Heart right ventricle (tissue), 16 donors: Measurements from ENCODE around the gene BMP2. TPM values are rescaled to one million over a fixed set of nuclear protein-coding genes. Genes with fewer than 3 reads are reported as not detected.

Experiments
- ATAC-seq, 8 donors: fragments of 200-7000 bp; cut with Tn5 transposase; one replicate each; pipeline ENCODE4 v1.9.1; 2020; ENCODE audit warnings: mild to moderate bottlenecking in 8 of 8, moderate library complexity in 8 of 8, moderate number of reproducible peaks in 1 of 8
- DNase-seq, 2 donors: peaks; one replicate each; pipeline ENCODE4 v3.0.0-alpha.2; 2020
- H3K27ac ChIP-seq, 10 donors: fragments of 200-600 bp; sonication (generic) in 2 of 10; one replicate each; pipeline versions ENCODE4 v1.5.0 to v1.8.0; 2020 to 2022; ENCODE audit warnings: mild to moderate bottlenecking in 3 of 10
- H3K27me3 ChIP-seq, 7 donors: fragments of 200-600 bp; one replicate each; pipeline ENCODE4 v1.8.0; 2021 to 2022; ENCODE audit warnings: mild to moderate bottlenecking in 2 of 7
- H3K36me3 ChIP-seq, 9 donors: fragments of 200-600 bp; sonication (generic) in 1 of 9; one replicate each; pipeline versions ENCODE4 v1.5.0 to v1.8.0; 2020 to 2022; ENCODE audit warnings: mild to moderate bottlenecking in 2 of 9
- H3K4me1 ChIP-seq, 9 donors: fragments of 200-600 bp; sonication (generic) in 1 of 9; one replicate each; pipeline versions ENCODE4 v1.5.0 to v1.8.0; 2020 to 2022; ENCODE audit warnings: mild to moderate bottlenecking in 4 of 9
- H3K4me3 ChIP-seq, 10 donors: fragments of 200-600 bp; sonication (generic) in 2 of 10; one replicate each; pipeline versions ENCODE4 v1.5.0 to v1.8.0; 2020 to 2022; ENCODE audit warnings: mild to moderate bottlenecking in 7 of 10, moderate library complexity in 2 of 10
- H3K9me3 ChIP-seq, 11 donors: fragments of 200-600 bp in 10 of 11; sonication (generic) in 2 of 11; one replicate each; pipeline versions ENCODE4 v1.5.0 to v1.8.0; 2013 to 2022; ENCODE audit warnings: mild to moderate bottlenecking in 2 of 11, control low read depth in 1 of 11, moderate library complexity in 1 of 11
- CTCF ChIP-seq, 9 donors: fragments of 200-600 bp; sonication (generic) in 2 of 9; IDR thresholded peaks; one replicate each; pipeline versions ENCODE4 v1.5.0 to v1.8.0; 2021 to 2022; ENCODE audit warnings: antibody characterized with exemption in 9 of 9, mild to moderate bottlenecking in 5 of 9, moderate library complexity in 1 of 9
- WGBS, 2 donors: extraction: QIAGEN DNeasy Blood & Tissue Kit; methylation state at CpG; one replicate each; pipeline ENCODE4 v1.1.7; 2013; ENCODE audit warnings: inconsistent platforms in 1 of 2; 5-methylcytosine and 5-hydroxymethylcytosine counted together
- intact Hi-C, 10 donors: fragments of 100-400 bp; cut with DNase I; formaldehyde crosslinking; loops; one replicate each; pipeline versions ENCODE4 v1.11.1 to v1.14.2; 2022
- polyA plus RNA-seq, 2 donors: library from polyadenylated mRNA; stranded (reverse); fragments of 200-250 nt; gene quantifications; one replicate each; pipeline ENCODE4 v1.2.3, GENCODE V29; 2013
- total RNA-seq, 10 donors: library from RNA; stranded (reverse); fragmentation: NEBNext Ultra II Directional in 3 of 10; extraction: Animal tissue kit (Norgen Biotek cat#: 25700) in 3 of 10; gene quantifications; one replicate each; pipeline versions ENCODE4 v1.2.1 to v1.2.4, GENCODE V29; 2021 to 2023
- donor health status: Arrhythmogenic right ventricular cardiomyopathy.
- donor health status: ischemic (EF 13 %, LVEDD 7.1; RV severe dilation, severe dysfunction).
- donor health status: healthy with polysubstance abuse.
- donor health status: DM: no; HTN: yes; CAD: no.
- donor health status: DM: no; HTN: no; CAD: no.
- donor health status: ischemic (EF 25% LVEDD 6.9; RV normal size, moderate dysfunction).
- donor health status: ischemic (EF 25% LVEDD 5.7; RV mildly dilated, moderate dysfunction).
- donor health status: healthy.
- donor health status: DM: yes; HTN: yes; CAD: no.
- donor health status: Ischemic cardiomyopathy.
- donor health status: ischemic (EF 35%, LVEDD 5.7; RV mildly dilated, moderate dysfunction).
- donor health status: nonischemic (EF 11% LVEDD 7.7; RV severe dilation, severe dysfunction).
- donor health status: DM: yes; HTN: yes; CAD: no.
- donor health status: PGD.
- donor health status: ischemic (EF 29% LVEDD 5.4; RV normal size, mild dysfunction).
- donor health status: nonischemic (EF 23%, LVEDD 6.1; RV moderate dilation, normal function).

BMP2 gene
- total and polyA plus RNA-seq, 12 donors: 0.89 to 3.1 (median 2.2) TPM

- 78 to 83% methylated on average over 2 of the region's 2 CpGs for WGBS, 2 donors
- TF ChIP-seq CTCF (IDR thresholded peaks at IDR 0.05): no peak
- H3K27ac ChIP-seq: no peak overlapping the region
- H3K4me3 ChIP-seq: no peak overlapping the region
- H3K4me1 ChIP-seq: no peaks in the 10 kb centered on the region
- DNase-seq (no peak), ATAC-seq (no peak)
- no peaks in the 10 kb centered on the region for H3K36me3 ChIP-seq
- intact Hi-C loops: no loop called here
- H3K27me3 ChIP-seq: peaks cover 0 to 13% (median 0%) of the 10 kb centered on the region in 7 donors
- no peaks in the 10 kb centered on the region for H3K9me3 ChIP-seq
These were observed 19.1 kb downstream of the BMP2 start for GRCh38 chr20:6786548-6786947.

GRCh38 chr20:6792789-6793188, 25.3 kb downstream of the BMP2 start:
- H3K9me3 ChIP-seq: no peaks in the 10 kb centered on the region
- no peak for ATAC-seq
- no peak overlapping the region for H3K27ac ChIP-seq
- 84 to 87% methylated on average over 4 of the region's 4 CpGs for WGBS, 2 donors
- H3K27me3 ChIP-seq: peaks cover 0 to 18% (median 3%) of the 10 kb centered on the region in 7 donors
- intact Hi-C loops: no loop called here
- no peak for TF ChIP-seq CTCF (IDR thresholded peaks at IDR 0.05)
- no peaks in the 10 kb centered on the region for H3K36me3 ChIP-seq
- no peak for DNase-seq
- no peak overlapping the region for H3K4me3 ChIP-seq
- H3K4me1 ChIP-seq: no peaks in the 10 kb centered on the region

GRCh38 chr20:6802227-6802626, 34.7 kb downstream of the BMP2 start:
- Histone ChIP-seq H3K27ac (no peak overlapping the region), H3K9me3 (peaks cover 0 to 11% (median 0%) of the 10 kb centered on the region in 11 donors), H3K4me3 (no peak overlapping the region), H3K36me3 (no peaks in the 10 kb centered on the region), H3K4me1 (no peaks in the 10 kb centered on the region), H3K27me3 (peaks cover 0 to 16% (median 0%) of the 10 kb centered on the region in 7 donors)
- intact Hi-C loops: no loop called here
- ATAC-seq (no peak), DNase-seq (no peak)
- no peak for TF ChIP-seq CTCF (IDR thresholded peaks at IDR 0.05)
- 86 to 96% methylated on average over 2 of the region's 2 CpGs for WGBS, 2 donors

GRCh38 chr20:6806275-6806674, 38.8 kb downstream of the BMP2 start:
- WGBS, 2 donors: 77 to 79% methylated on average over 1 of the region's 1 CpG
- TF ChIP-seq CTCF (IDR thresholded peaks at IDR 0.05): no peak
- no peak for DNase-seq
- H3K27ac ChIP-seq: no peak overlapping the region
- H3K9me3 ChIP-seq: peaks cover 0 to 11% (median 0%) of the 10 kb centered on the region in 11 donors
- intact Hi-C loops: no loop called here
- H3K27me3 ChIP-seq: peaks cover 0 to 16% (median 3%) of the 10 kb centered on the region in 7 donors
- no peaks in the 10 kb centered on the region for H3K4me1 ChIP-seq
- no peak for ATAC-seq
- H3K36me3 ChIP-seq: no peaks in the 10 kb centered on the region
- H3K4me3 ChIP-seq: no peak overlapping the region
